GM12875 (cell line): Measurements from ENCODE around the gene NRG2.

ENCODE experiments used
- H3K4me3 ChIP-seq: one replicate; pipeline ENCODE4 v1.5.1; 2011; ENCODE audit warnings: low read depth, low read length, control low read depth
- TF ChIP-seq, protein P1 (sequence below): IDR thresholded peaks from 2 replicates; pipeline ENCODE4 v1.5.1; 2011; ENCODE audit warnings: low read depth, mild to moderate bottlenecking, control low read depth, inconsistent platforms, low read length, moderate library complexity, borderline replicate concordance; ENCODE audit not compliant: insufficient read depth

Gene NRG2

DNA sequence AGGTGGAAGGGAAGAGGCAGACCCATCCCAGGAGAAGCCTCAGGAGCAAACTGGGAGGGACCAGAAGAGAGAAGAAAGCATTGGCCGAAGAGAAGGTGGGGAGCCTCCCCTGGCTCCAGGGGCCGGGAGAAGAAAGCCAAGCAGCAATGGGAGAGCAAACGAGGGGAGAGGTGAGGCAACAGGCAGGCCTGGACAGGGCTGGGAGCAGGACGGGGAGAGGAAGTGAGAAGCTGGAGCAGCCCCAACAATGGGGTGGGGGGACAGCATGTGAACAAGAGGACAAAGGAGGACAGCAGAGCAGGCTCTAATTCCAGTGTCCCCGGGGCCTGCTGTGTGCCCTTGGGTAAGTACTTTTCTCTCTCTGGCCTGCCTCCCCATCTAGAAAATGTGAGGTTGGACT, 132.2 kb downstream of the NRG2 start:
- H3K4me3 ChIP-seq = no peak overlapping the region
- TF ChIP-seq, protein P1, sequence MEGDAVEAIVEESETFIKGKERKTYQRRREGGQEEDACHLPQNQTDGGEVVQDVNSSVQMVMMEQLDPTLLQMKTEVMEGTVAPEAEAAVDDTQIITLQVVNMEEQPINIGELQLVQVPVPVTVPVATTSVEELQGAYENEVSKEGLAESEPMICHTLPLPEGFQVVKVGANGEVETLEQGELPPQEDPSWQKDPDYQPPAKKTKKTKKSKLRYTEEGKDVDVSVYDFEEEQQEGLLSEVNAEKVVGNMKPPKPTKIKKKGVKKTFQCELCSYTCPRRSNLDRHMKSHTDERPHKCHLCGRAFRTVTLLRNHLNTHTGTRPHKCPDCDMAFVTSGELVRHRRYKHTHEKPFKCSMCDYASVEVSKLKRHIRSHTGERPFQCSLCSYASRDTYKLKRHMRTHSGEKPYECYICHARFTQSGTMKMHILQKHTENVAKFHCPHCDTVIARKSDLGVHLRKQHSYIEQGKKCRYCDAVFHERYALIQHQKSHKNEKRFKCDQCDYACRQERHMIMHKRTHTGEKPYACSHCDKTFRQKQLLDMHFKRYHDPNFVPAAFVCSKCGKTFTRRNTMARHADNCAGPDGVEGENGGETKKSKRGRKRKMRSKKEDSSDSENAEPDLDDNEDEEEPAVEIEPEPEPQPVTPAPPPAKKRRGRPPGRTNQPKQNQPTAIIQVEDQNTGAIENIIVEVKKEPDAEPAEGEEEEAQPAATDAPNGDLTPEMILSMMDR = no peak

DNA sequence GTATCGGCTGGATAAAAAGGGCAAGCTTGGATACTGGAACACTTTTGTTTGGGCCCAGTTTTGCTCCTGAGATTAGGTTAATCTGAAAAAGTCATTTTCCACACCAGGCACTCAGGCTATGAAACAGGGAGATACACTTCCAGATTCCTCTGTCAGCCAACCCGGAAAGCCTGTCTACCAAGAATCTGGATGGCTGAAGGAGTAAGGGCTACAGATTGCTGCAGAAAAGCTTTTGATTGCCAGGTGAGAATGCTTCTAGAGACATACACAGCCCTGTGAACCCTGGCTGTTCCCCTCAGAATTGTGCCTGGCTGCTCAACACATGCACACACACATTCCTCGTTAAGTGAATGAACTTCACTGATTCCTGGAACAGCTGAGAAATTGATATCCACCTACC, 133.1 kb downstream of the NRG2 start:
- H3K4me3 ChIP-seq = no peak overlapping the region

DNA sequence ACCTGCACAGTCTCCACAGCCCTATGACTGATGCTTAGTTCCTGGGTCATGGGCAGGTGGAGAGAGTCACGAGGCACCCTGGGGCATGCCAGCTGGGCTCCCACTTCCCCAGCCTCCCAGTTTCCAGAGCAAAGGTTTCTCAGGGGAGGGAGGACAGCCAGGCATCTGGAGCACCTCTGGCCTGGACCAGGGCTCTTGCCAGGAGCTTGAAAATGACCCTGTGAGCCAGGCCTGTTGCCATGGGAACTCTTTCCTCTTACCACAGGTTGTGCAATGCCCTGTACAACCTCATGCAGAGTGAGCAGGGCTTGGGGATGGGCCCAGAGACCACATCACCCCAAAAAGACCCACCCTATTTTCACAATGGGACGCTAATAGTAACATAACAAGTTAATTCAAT, 134.3 kb downstream of the NRG2 start:
- TF ChIP-seq, protein P1 = no peak
- no peak overlapping the region for H3K4me3 ChIP-seq

More for the DNA sequence above, 133.1 kb downstream of the NRG2 start:
- TF ChIP-seq, protein P1 = no peak

DNA sequence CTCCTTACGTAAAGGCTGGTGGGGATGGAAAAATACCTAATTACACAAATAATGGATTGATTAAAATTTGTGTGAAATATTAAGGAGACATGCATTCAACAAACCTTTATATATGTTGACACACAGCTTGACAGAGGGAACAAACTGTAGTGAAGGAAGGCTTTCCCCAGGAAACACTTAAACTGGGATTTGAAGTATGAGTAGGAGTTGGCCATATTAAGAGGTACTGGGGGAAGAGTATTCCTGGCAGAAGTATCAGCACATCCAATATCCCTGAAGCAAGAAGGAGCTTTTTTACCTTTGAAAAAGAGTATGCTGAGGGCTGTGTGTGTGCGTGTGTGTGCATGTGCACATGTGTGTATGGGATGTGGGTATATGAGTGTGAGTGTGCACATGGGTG, 136.4 kb downstream of the NRG2 start:
- TF ChIP-seq, protein P1 = no peak
- H3K4me3 ChIP-seq = no peak overlapping the region

DNA sequence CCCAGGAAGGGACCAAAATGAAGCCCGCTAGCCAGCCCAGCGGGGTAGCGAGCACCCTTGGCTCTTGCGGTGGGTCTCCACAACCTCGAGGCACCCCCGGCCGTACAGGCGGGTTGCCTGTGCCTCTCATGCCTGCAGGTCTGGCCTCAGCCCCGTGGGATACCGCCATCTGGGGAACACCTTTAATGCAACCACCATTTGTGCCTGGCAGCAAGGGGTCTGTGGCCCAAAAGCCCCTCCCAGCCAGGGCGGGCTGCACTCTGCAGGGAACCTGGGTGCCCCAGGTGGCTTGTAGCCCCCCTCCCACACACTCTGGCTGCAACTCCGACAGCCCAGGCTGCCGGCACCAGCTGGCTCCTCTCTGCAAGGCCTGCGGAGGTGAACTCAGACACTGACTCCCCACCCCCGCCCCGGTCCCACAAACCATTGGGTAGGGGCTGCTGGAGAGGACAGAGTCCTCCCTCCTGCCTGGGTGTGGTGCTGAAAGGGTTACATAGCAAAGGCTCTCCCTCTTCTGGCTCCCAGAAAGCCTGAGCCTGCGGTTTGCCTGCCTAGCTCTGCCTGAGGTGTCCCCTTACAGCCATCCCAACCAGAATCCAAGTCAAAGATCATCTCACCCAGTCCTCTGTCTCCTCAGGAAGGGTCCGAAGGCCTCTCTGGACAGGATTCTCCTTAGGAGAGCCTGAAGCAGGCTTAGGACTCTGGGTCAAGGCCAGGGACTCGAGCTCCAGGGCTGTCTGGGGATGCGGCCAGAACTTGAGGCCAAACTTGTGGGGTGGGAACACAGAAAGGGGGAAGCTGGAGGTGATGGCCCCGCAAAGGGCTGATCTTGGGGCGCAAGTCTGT, 138.1 kb downstream of the NRG2 start:
- peak overlapping the region; percentile 21 for H3K4me3 ChIP-seq
- TF ChIP-seq, protein P1 = no peak

DNA sequence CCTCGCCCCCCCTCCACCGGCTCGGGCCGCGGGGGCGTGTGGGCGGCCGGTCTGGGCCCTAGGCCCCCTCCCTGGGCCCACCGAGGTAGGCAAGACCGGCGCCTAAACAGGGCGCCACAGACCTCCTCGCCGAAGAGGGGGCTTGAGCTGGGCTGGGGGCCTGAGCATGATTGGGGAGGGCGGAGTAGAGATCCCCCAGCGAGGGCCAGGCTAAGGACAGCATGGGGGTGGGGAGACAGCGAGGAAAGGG, 138.6 kb downstream of the NRG2 start:
- TF ChIP-seq, protein P1 = no peak
- H3K4me3 ChIP-seq = peak overlapping the region; percentile 41

DNA sequence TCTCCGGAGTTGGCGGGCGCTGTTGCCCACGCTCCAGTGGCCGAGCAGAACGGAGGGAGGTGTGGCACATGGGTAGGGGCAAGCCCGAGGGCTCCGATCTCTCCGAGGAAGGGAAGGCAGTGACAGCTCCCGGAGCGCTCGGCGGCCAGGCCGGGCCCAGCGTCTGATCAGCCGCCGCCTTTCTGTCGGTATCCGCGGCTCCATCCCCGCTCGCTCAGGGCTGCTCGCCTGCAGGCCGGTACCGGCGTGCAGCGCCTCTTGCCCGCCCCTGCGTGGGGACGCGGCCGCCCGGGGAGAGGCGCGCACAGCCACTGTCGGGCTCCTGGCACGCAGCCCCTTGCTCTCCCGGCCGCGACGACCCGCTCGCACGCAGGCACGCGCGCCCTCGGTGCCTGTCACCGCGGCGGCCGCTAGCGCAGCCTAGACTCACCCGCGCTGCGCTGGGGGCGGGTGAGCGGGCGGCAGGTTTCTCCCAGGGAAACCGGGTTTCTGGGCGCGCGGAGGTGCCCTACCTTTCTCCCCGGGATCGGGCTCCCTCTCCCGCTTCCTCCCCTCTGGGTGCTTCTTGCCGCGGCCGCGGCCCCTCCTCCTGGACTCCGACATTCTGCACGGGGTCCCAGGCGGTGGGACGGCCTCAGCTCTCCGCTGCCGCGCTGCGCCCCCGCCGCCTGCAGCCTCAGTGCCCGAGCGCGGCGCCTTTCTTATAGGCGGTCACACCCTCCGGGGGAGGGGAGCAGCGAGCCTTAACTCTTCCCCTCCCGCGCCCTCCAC, 139.1 kb downstream of the NRG2 start:
- H3K4me3 ChIP-seq = peak overlapping the region; percentile 41
- TF ChIP-seq, protein P1 = no peak
